Cardiac septum (tissue), 1 donor: ENCODE data around the gene VANGL1. TPM values are rescaled to one million over a fixed set of nuclear protein-coding genes. Genes with fewer than 3 reads are reported as not detected.

ENCODE experiments used
- DNase-seq: peaks from one replicate; pipeline ENCODE4 v3.0.0-alpha.2; 2020; ENCODE audit warnings: low spot score
- intact Hi-C: fragments of 100-400 bp; cut with DNase I; formaldehyde crosslinking; loops from one replicate; pipeline ENCODE4 v1.14.0; 2022
- total RNA-seq: library from RNA; stranded (reverse); fragmentation: NEBNext Ultra II Directional; extraction: Animal tissue kit (Norgen Biotek cat#: 25700); gene quantifications from one replicate; pipeline ENCODE4 v1.2.1, GENCODE V29; 2021
- donor health status: DM: no; HTN: no; CAD: no.

Gene VANGL1
- total RNA-seq, 1 donor from 2014 or later, result 7.8 TPM

- intact Hi-C loops, result no loop called here
- DNase-seq, result no peak
These were observed 650 bp downstream of the VANGL1 start for GRCh38 chr1:115642168-115643072.

- no peak for DNase-seq
- intact Hi-C loops, result no loop called here
These were observed 1.5 kb downstream of the VANGL1 start for GRCh38 chr1:115643225-115643624.

GRCh38 chr1:115643666-115644065 is 1.9 kb downstream of the VANGL1 start:
- no peak for DNase-seq
- intact Hi-C loops, result no loop called here

GRCh38 chr1:115644109-115644508 is 2.3 kb downstream of the VANGL1 start:
- intact Hi-C loops, result no loop called here
- no peak for DNase-seq

GRCh38 chr1:115647047-115647446 is 5.3 kb downstream of the VANGL1 start:
- no peak for DNase-seq
- intact Hi-C loops, result no loop called here

- intact Hi-C loops, result no loop called here
- DNase-seq, result no peak
These were observed 5.7 kb downstream of the VANGL1 start for GRCh38 chr1:115647507-115647906.

GRCh38 chr1:115647919-115648650 is 6.3 kb downstream of the VANGL1 start:
- DNase-seq, result no peak
- intact Hi-C loops, result no loop called here

GRCh38 chr1:115648717-115649691 is 7.2 kb downstream of the VANGL1 start:
- DNase-seq, result no peak
- intact Hi-C loops, result no loop called here

GRCh38 chr1:115649964-115650363 is 8.2 kb downstream of the VANGL1 start:
- intact Hi-C loops, result no loop called here
- no peak for DNase-seq

GRCh38 chr1:115650961-115651360 is 9.2 kb downstream of the VANGL1 start:
- no peak for DNase-seq
- intact Hi-C loops, result no loop called here

GRCh38 chr1:115651391-115651790 is 9.6 kb downstream of the VANGL1 start:
- no peak for DNase-seq
- intact Hi-C loops, result no loop called here

- intact Hi-C loops, result no loop called here
- DNase-seq, result no peak
These were observed 10.5 kb downstream of the VANGL1 start for GRCh38 chr1:115652236-115652788.

- intact Hi-C loops, result no loop called here
- no peak for DNase-seq
These were observed 12.4 kb downstream of the VANGL1 start for GRCh38 chr1:115654125-115654524.

- intact Hi-C loops, result no loop called here
- peak; percentile 81 for DNase-seq
These were observed 13.0 kb downstream of the VANGL1 start for GRCh38 chr1:115654663-115655305.

GRCh38 chr1:115655306-115655663 is 13.5 kb downstream of the VANGL1 start:
- DNase-seq, result no peak
- intact Hi-C loops, result no loop called here

- intact Hi-C loops, result no loop called here
- DNase-seq, result no peak
These were observed 14.1 kb downstream of the VANGL1 start for GRCh38 chr1:115655916-115656315.

GRCh38 chr1:115656461-115657077 is 14.8 kb downstream of the VANGL1 start:
- DNase-seq, result no peak
- intact Hi-C loops, result no loop called here

GRCh38 chr1:115658646-115659045 is 16.9 kb downstream of the VANGL1 start:
- intact Hi-C loops, result no loop called here

GRCh38 chr1:115660151-115660550 is 18.4 kb downstream of the VANGL1 start:
- intact Hi-C loops, result no loop called here

More at GRCh38 chr1:115658646-115659045, 16.9 kb downstream of the VANGL1 start:
- no peak for DNase-seq

More at GRCh38 chr1:115660151-115660550, 18.4 kb downstream of the VANGL1 start:
- DNase-seq, result no peak
